Measurements from ENCODE around the gene FCRL5.
A peak's percentile ranks its signal among the peaks of the same experiment; 100 is the strongest.

Gene FCRL5

GRCh38 chr1:157523774-157524493, 28.4 kb downstream of the FCRL5 start:
- DNase-seq = no peak

DNA sequence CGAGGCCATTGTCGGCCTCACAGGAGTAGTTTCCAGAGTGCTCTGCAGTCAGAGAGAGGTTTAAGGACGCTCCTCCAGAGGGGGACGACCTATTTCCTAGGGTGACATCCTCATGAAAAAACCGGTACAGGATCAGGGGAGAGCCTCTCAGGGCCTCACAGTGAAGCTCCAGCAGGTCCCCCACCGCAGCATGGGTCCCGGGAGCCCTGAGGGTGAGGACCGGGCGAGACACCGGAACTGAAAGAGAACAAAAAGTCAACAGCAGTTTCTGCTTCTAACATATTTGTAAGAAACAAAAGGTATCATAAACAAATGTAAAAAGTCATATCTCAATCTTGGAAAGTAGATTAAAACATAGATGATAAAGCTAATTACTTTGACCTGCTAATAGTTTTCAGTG, 31.3 kb downstream of the FCRL5 start:
- no peak for DNase-seq

- DNase-seq = no peak
Observed at GRCh38 chr1:157520386-157520935, 31.9 kb downstream of the FCRL5 start.

DNA sequence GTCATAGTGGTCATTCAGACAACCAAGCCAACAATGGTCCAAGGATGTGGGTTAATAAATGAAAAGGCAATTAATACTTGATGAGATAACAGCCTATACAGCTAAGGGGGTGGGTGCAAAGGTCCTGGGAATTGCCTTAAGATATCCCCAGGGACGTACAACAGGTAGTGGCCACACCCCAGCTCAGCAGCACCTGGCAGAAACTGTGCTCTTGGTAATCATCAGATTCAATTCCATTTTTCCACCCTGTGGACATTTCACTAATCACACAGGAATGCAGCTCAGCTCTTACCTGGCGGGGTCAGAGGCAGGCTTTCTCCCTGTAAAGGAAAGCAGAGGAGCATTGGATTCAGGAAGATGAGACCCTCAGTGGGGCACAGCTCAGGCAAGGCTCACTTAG, 32.9 kb downstream of the FCRL5 start:
- DNase-seq = no peak

GRCh38 chr1:157517016-157517415, 35.3 kb downstream of the FCRL5 start:
- DNase-seq = no peak

DNA sequence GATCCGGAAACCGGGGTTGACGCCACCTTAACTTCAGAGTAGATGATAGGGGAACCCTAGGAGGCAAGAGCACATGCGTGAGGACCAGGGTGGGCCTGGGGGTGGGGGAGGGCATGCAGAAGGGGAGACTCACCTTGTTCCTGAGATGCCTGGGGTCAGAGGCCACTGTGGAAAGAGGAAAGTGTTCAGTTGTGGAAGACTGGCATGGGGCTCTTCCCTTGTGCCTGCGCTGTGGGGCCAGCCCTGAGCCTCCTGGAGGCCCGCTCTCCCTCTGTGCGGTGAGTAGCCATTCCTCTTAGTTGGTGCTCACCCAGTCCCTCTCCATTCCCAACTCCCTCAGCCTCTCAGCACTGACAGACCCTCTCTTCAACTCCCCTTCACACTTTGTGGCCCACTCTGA, 36.6 kb downstream of the FCRL5 start:
- no peak for DNase-seq

DNA sequence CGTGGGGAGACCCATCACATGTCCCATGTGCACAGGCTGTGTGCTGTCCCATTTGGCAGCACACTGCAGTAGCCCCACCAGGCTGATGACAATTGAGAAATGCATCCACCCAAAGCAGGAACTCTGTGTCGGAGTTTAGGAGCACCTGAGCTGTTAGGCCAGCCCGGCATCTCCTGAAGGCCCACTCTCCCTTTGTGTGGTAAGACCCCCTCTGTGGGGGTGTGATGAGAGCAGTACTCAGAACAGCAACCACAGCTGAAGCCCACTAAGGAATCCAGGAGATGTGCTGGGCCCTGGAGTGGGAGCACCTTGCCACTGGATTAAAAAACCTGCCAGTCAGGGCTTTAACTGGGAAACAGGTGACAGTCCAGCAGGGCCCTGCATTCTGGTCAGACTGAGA, 37.2 kb downstream of the FCRL5 start:
- no peak for DNase-seq

- DNase-seq = no peak
Observed at GRCh38 chr1:157512036-157512969, 40.0 kb downstream of the FCRL5 start.

GRCh38 chr1:157509546-157510232, 42.6 kb downstream of the FCRL5 start:
- DNase-seq = no peak

- no peak for DNase-seq
Observed at GRCh38 chr1:157505481-157506272, 46.6 kb downstream of the FCRL5 start.

DNA sequence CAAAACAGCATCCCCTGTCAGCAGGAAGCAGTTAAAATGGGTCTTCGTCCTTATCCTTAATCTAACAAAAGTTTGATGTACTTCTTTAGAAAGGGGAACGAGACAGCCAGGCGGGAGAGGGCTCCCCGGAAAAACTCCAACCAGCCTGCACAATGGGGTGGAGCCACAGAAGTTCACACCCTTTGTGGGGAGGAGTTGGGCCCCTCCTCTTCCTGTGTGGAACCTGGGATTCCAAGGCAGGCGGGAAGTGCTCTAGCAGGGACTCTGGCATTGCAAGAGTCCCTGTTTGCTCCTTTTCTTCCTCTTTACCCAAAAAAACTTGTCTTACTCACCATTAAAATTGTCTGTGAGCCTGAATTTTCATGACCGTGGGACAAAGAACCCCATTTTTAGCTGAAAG, 47.7 kb downstream of the FCRL5 start:
- no peak for DNase-seq

DNA sequence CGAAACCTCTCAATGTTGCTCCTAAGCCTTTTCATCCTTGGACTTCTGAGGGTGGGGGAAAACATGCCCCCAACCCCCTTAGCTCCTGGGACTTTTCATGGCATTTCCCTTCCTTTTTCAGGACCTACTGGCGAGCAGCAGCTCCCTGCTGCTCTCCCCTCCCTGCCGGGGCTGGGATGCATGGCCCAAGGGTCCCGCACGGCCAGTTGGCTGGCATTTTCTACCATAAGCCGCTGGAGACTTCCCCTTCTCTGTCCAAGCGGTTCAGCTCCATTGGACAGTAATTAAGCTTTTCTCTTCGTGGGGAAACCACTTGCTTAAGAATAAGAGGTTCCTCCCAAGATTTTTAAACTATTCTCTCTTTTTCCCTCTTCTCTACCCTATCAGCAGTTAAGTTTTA, 52.8 kb downstream of the FCRL5 start:
- DNase-seq = no peak

- no peak for DNase-seq
Observed at GRCh38 chr1:157498736-157499090, 53.6 kb downstream of the FCRL5 start.

GRCh38 chr1:157497987-157498735, 54.2 kb downstream of the FCRL5 start:
- DNase-seq = no peak

DNA sequence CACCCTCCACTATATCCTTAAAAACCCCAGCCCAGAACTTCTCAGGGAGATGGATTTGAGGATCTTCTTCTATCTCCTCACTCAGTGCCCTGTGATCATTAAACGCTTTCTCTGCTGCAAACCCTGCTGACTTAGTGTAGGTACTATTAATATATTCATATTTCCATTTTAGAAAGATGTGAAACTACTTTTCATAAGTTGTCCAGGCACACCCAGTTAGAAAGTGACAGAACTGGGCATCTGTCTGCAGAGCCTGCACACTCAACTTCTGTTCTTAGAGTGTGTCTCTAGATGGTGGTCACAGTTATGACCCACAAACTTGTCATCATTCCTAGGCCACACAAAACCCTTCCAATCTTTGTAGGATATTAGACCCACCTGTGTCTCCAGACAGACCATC, 55.0 kb downstream of the FCRL5 start:
- DNase-seq = no peak

GRCh38 chr1:157496121-157496526, 56.2 kb downstream of the FCRL5 start:
- DNase-seq = no peak

- DNase-seq = no peak
Observed at GRCh38 chr1:157495285-157495684, 57.0 kb downstream of the FCRL5 start.

GRCh38 chr1:157494093-157494492, 58.2 kb downstream of the FCRL5 start:
- DNase-seq = no peak

DNA sequence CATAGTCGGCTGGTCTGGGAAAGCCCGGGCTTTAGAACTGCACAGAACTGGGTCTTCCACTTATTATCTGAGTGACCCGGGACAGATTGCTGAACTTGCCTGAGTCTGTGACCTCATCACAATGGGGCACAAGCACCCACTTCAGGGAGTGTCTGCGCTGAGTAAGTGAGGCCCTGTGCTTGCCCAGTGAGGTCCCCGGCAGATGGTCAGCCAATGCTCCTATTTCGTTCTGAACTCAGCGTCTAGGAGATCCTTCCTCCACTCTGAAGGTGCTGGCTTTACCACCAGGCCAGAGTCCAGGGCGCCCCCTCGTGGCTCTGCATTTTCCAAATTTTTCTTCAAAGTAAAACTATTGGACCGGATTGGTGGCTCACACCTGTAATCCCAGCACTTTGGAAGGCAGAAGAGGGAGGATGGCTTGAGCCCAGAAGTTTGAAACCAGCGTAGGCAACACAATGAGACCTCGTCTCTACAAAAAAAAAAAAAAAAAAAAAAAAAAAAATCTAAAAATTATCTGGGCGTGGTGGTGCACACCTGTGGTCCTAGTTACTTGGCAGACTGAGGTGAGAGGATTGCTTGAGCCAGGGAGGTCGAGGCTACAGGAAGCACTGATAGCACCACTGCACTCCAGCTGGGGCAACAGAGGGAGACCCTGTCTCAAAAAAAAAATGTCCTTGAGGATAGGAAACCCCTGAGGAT, 61.7 kb downstream of the FCRL5 start:
- DNase-seq = peak; percentile 38

DNA sequence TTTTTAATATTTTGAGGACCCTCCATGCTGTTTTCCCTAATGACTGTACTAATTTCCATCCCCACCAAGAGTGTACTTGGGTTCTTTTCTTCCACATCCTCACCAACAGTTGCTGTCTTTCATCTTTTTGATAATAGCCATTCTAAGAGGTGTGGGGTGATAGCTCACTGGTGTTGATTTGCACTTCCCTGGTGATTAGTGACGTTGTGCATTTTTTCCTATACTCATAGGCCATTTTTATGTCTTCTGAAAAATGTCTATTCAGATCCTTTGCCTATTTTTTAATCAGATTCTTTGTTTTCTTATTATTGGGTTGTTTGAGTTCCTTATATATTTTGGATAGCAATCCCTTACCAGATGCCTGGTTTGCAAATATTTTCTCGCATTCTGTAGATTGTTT, 64.2 kb downstream of the FCRL5 start:
- no peak for DNase-seq

- DNase-seq = no peak
Observed at GRCh38 chr1:157487504-157487903, 64.8 kb downstream of the FCRL5 start.

Data from NCI-H187 treated with DMSO at 0.1 percent for 48 hours (cell line).